NOMO-1 treated with DMSO at 0.1 percent for 48 hours (cell line): ENCODE measurements around the gene LHFPL3.
"Not testable (repeated sequence)": the region's sequence is repeated elsewhere in the genome, so short reads cannot be mapped to it uniquely, and the experiment has no call there.

Experiments
- DNase-seq: peaks from one replicate; lab custom pipeline; 2025; ENCODE audit not compliant: unreplicated experiment; lab: John Stamatoyannopoulos, UW

LHFPL3 gene

GRCh38 chr7:104572554-104572953 lies 244.2 kb downstream of the LHFPL3 start:
- DNase-seq: no peak

GRCh38 chr7:104584620-104585019 lies 256.2 kb downstream of the LHFPL3 start:
- no peak for DNase-seq

- not testable (repeated sequence) for DNase-seq
Observed at GRCh38 chr7:104595591-104595990, 267.2 kb downstream of the LHFPL3 start.

- DNase-seq: no peak
Observed at GRCh38 chr7:104603957-104604356, 275.6 kb downstream of the LHFPL3 start.

GRCh38 chr7:104604706-104605105 lies 276.3 kb downstream of the LHFPL3 start:
- DNase-seq: no peak

GRCh38 chr7:104621321-104621720 lies 292.9 kb downstream of the LHFPL3 start:
- no peak for DNase-seq

- DNase-seq: no peak
Observed at GRCh38 chr7:104625956-104626355, 297.6 kb downstream of the LHFPL3 start.

GRCh38 chr7:104627516-104627915 lies 299.1 kb downstream of the LHFPL3 start:
- DNase-seq: no peak

- no peak for DNase-seq
Observed at GRCh38 chr7:104628017-104628416, 299.6 kb downstream of the LHFPL3 start.

GRCh38 chr7:104629408-104629807 lies 301.0 kb downstream of the LHFPL3 start:
- DNase-seq: no peak

- DNase-seq: no peak
Observed at GRCh38 chr7:104640506-104640905, 312.1 kb downstream of the LHFPL3 start.

GRCh38 chr7:104642560-104642959 lies 314.2 kb downstream of the LHFPL3 start:
- no peak for DNase-seq

- no peak for DNase-seq
Observed at GRCh38 chr7:104643587-104644217, 315.3 kb downstream of the LHFPL3 start.

GRCh38 chr7:104650991-104651640 lies 322.7 kb downstream of the LHFPL3 start:
- DNase-seq: no peak

- no peak for DNase-seq
Observed at GRCh38 chr7:104652434-104652833, 324.0 kb downstream of the LHFPL3 start.

- DNase-seq: no peak
Observed at GRCh38 chr7:104652865-104653264, 324.5 kb downstream of the LHFPL3 start.

GRCh38 chr7:104653825-104654401 lies 325.5 kb downstream of the LHFPL3 start:
- no peak for DNase-seq

GRCh38 chr7:104655592-104655991 lies 327.2 kb downstream of the LHFPL3 start:
- DNase-seq: no peak

GRCh38 chr7:104656467-104656866 lies 328.1 kb downstream of the LHFPL3 start:
- no peak for DNase-seq

GRCh38 chr7:104657134-104657533 lies 328.7 kb downstream of the LHFPL3 start:
- DNase-seq: no peak

GRCh38 chr7:104661575-104661974 lies 333.2 kb downstream of the LHFPL3 start:
- no peak for DNase-seq

GRCh38 chr7:104664648-104665047 lies 336.2 kb downstream of the LHFPL3 start:
- DNase-seq: no peak
